HEK293T (cell line): Measurements from ENCODE around the gene TRMT61B.

Experiments used
- SP1 ChIP-seq: fragments of 450-650 bp; IDR thresholded peaks from 2 replicates; pipeline ENCODE4 v1.6.1; 2017
- SUZ12 ChIP-seq: fragments of 450-650 bp; IDR thresholded peaks from 2 replicates; pipeline ENCODE4 v1.6.1; 2016; ENCODE audit warnings: mild to moderate bottlenecking

GRCh38 chr2:28898048-28898447 lies 27.9 kb upstream of the TRMT61B start:
- no peak for TF ChIP-seq SUZ12
- TF ChIP-seq SP1, result no peak
